ENCODE results near the gene GLB1L2. TPM values are rescaled to one million over a fixed set of nuclear protein-coding genes. Genes with fewer than 3 reads are reported as not detected.

Gene GLB1L2
- total and polyA plus RNA-seq, 2 experiments from 2014 or later: 3.3 to 12.3 TPM

GRCh38 chr11:134372961-134373360 lies 41.2 kb downstream of the GLB1L2 start:
- Histone ChIP-seq H2AFZ (no peak overlapping the region), H3K36me3 (ENCODE audit: insufficient read depth) (no peaks in the 10 kb centered on the region; the same call in 1 of the 2 replicates), H3K27me3 (ENCODE audit: insufficient read depth) (no peaks in the 10 kb centered on the region), H3K4me3 (no peak overlapping the region), H4K20me1 (replicated peaks; ENCODE audit: insufficient read depth) (no peaks in the 10 kb centered on the region), H3F3A (replicated peaks; ENCODE audit: low read depth) (no peaks in the 10 kb centered on the region), H3K79me2 (replicated peaks; ENCODE audit: insufficient read depth) (no peaks in the 10 kb centered on the region), H3K9me2 (ENCODE audit: insufficient read depth) (no peaks in the 10 kb centered on the region), H3K4me1 (ENCODE audit: insufficient read depth) (no peaks in the 10 kb centered on the region), H3K4me2 (no peak overlapping the region), H3K27ac (ENCODE audit: low read depth) (no peak overlapping the region)
- no peaks in the 10 kb centered on the region for H3K9me3 Mint-ChIP-seq
- DNase-seq (ENCODE audit: low spot score) (no peak), ATAC-seq (peak; percentile 29)
- no peak overlapping the region for H3K4me3 Mint-ChIP-seq
- H3K27me3 Mint-ChIP-seq (ENCODE audit: insufficient read depth, low read depth, poor library complexity): peaks cover 13% of the 10 kb centered on the region
- TF ChIP-seq, protein P1, sequence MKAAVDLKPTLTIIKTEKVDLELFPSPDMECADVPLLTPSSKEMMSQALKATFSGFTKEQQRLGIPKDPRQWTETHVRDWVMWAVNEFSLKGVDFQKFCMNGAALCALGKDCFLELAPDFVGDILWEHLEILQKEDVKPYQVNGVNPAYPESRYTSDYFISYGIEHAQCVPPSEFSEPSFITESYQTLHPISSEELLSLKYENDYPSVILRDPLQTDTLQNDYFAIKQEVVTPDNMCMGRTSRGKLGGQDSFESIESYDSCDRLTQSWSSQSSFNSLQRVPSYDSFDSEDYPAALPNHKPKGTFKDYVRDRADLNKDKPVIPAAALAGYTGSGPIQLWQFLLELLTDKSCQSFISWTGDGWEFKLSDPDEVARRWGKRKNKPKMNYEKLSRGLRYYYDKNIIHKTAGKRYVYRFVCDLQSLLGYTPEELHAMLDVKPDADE (IDR thresholded peaks at IDR 0.05): no peak
- H3K27ac Mint-ChIP-seq: 0 out of 2 replicates have a peak overlapping the region, but pooled peaks have one; percentile 15
- peaks cover 17% of the 10 kb centered on the region for H3K4me1 Mint-ChIP-seq
- peaks cover 9% of the 10 kb centered on the region; the same call in 2 of the 3 replicates for H3K36me3 Mint-ChIP-seq (ENCODE audit: low read depth)

- no peaks in the 10 kb centered on the region for H3K27me3 ChIP-seq (ENCODE audit: insufficient read depth)
- Mint-ChIP-seq H3K36me3 (ENCODE audit: low read depth) (peaks cover 13% of the 10 kb centered on the region; the same call in 2 of the 3 replicates), H3K4me3 (no peak overlapping the region), H3K9me3 (no peaks in the 10 kb centered on the region), H3K27me3 (ENCODE audit: insufficient read depth, low read depth, poor library complexity) (peaks cover 7% of the 10 kb centered on the region), H3K27ac (no peak overlapping the region), H3K4me1 (peaks cover 17% of the 10 kb centered on the region)
- H3K27ac ChIP-seq (ENCODE audit: low read depth): no peak overlapping the region
- ATAC-seq: no peak
- no peaks in the 10 kb centered on the region for H3K9me2 ChIP-seq (ENCODE audit: insufficient read depth)
- no peak for DNase-seq (ENCODE audit: low spot score)
- no peaks in the 10 kb centered on the region for H3K79me2 ChIP-seq (replicated peaks; ENCODE audit: insufficient read depth)
- H3K4me3 ChIP-seq: no peak overlapping the region
- H2AFZ ChIP-seq: no peak overlapping the region
- no peak for TF ChIP-seq POLR2AphosphoS5 (IDR thresholded peaks at IDR 0.05; ENCODE audit: low read depth)
- TF ChIP-seq, protein P1 (IDR thresholded peaks at IDR 0.05): no peak
- no peaks in the 10 kb centered on the region for H3F3A ChIP-seq (replicated peaks; ENCODE audit: low read depth)
- no peaks in the 10 kb centered on the region for H3K4me1 ChIP-seq (ENCODE audit: insufficient read depth)
- no peaks in the 10 kb centered on the region; the same call in 1 of the 2 replicates for H3K36me3 ChIP-seq (ENCODE audit: insufficient read depth)
- no peak overlapping the region for H3K4me2 ChIP-seq
- H4K20me1 ChIP-seq (replicated peaks; ENCODE audit: insufficient read depth): 0 out of 2 replicates have a peak, but pooled peaks cover under 1% of the 10 kb centered on the region
These were observed 41.8 kb downstream of the GLB1L2 start for GRCh38 chr11:134373591-134374052.

- Histone ChIP-seq H3K9me2 (ENCODE audit: insufficient read depth) (no peaks in the 10 kb centered on the region), H3K4me2 (no peak overlapping the region), H2AFZ (no peak overlapping the region), H3K27ac (ENCODE audit: low read depth) (no peak overlapping the region), H3K36me3 (ENCODE audit: insufficient read depth) (no peaks in the 10 kb centered on the region; the same call in 1 of the 2 replicates), H3K4me3 (no peak overlapping the region), H3K27me3 (ENCODE audit: insufficient read depth) (no peaks in the 10 kb centered on the region), H4K20me1 (replicated peaks; ENCODE audit: insufficient read depth) (0 out of 2 replicates have a peak, but pooled peaks cover 3% of the 10 kb centered on the region), H3K4me1 (ENCODE audit: insufficient read depth) (no peaks in the 10 kb centered on the region), H3F3A (replicated peaks; ENCODE audit: low read depth) (no peaks in the 10 kb centered on the region), H3K79me2 (replicated peaks; ENCODE audit: insufficient read depth) (no peaks in the 10 kb centered on the region)
- DNase-seq (ENCODE audit: low spot score) (no peak), ATAC-seq (no peak)
- Mint-ChIP-seq H3K4me3 (no peak overlapping the region), H3K27ac (no peak overlapping the region), H3K36me3 (ENCODE audit: low read depth) (peaks cover 13% of the 10 kb centered on the region; the same call in 2 of the 3 replicates), H3K9me3 (no peaks in the 10 kb centered on the region), H3K4me1 (peaks cover 17% of the 10 kb centered on the region), H3K27me3 (ENCODE audit: insufficient read depth, low read depth, poor library complexity) (peaks cover 4% of the 10 kb centered on the region)
- TF ChIP-seq EZH2 (IDR thresholded peaks at IDR 0.05; ENCODE audit: low read depth, unreplicated experiment): no peak
- no peak for TF ChIP-seq JUNB (IDR thresholded peaks at IDR 0.05; ENCODE audit: unreplicated experiment)
- TF ChIP-seq POLR2AphosphoS5 (IDR thresholded peaks at IDR 0.05; ENCODE audit: low read depth): no peak
- TF ChIP-seq STAT1 (IDR thresholded peaks at IDR 0.05; ENCODE audit: unreplicated experiment): no peak
- no peak for TF ChIP-seq ZNF331 (CRISPR knock-in tag; IDR thresholded peaks at IDR 0.05; ENCODE audit: low read depth)
- TF ChIP-seq, protein P2, sequence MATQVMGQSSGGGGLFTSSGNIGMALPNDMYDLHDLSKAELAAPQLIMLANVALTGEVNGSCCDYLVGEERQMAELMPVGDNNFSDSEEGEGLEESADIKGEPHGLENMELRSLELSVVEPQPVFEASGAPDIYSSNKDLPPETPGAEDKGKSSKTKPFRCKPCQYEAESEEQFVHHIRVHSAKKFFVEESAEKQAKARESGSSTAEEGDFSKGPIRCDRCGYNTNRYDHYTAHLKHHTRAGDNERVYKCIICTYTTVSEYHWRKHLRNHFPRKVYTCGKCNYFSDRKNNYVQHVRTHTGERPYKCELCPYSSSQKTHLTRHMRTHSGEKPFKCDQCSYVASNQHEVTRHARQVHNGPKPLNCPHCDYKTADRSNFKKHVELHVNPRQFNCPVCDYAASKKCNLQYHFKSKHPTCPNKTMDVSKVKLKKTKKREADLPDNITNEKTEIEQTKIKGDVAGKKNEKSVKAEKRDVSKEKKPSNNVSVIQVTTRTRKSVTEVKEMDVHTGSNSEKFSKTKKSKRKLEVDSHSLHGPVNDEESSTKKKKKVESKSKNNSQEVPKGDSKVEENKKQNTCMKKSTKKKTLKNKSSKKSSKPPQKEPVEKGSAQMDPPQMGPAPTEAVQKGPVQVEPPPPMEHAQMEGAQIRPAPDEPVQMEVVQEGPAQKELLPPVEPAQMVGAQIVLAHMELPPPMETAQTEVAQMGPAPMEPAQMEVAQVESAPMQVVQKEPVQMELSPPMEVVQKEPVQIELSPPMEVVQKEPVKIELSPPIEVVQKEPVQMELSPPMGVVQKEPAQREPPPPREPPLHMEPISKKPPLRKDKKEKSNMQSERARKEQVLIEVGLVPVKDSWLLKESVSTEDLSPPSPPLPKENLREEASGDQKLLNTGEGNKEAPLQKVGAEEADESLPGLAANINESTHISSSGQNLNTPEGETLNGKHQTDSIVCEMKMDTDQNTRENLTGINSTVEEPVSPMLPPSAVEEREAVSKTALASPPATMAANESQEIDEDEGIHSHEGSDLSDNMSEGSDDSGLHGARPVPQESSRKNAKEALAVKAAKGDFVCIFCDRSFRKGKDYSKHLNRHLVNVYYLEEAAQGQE (IDR thresholded peaks at IDR 0.05; ENCODE audit: unreplicated experiment): no peak
- no peak for TF ChIP-seq NANOG (IDR thresholded peaks at IDR 0.05; ENCODE audit: borderline replicate concordance)
- TF ChIP-seq EZH2phosphoT487 (IDR thresholded peaks at IDR 0.05; ENCODE audit: unreplicated experiment): no peak
- TF ChIP-seq CTCF (conservative IDR thresholded peaks at IDR 0.05; ENCODE audit: low read depth in 2 of 2): no peak
- TF ChIP-seq CREB1 (CRISPR knock-in tag; IDR thresholded peaks at IDR 0.05; ENCODE audit: low read depth): no peak
- TF ChIP-seq ZNF114 (CRISPR knock-in tag; IDR thresholded peaks at IDR 0.05): no peak
These were observed 42.4 kb downstream of the GLB1L2 start for GRCh38 chr11:134374171-134374570.

Data from GM23338 (cell line).